ENCODE results near the gene CDR2L.

DNA sequence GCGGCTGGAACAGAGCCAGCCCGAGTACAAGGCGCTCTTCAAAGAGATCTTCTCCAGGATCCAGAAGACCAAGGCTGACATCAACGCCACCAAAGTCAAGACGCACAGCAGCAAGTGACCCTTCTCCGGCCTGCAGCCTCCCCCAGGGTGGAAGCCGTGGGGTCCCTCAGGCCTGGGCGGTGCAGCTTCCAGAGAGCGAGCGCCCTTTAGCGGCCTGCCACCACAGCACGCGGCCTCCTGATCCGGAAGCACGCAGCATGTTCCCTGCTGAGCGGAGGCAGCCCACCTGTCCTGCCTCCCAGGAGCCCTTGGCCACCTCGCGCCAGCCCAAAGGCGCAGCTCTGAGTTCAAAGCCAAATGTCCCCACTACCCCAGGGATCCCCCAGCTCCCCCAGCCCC is 16.5 kb downstream of the CDR2L start:
- no peak for TF ChIP-seq POLR2A (IDR thresholded peaks at IDR 0.05)
- TF ChIP-seq, protein P1, sequence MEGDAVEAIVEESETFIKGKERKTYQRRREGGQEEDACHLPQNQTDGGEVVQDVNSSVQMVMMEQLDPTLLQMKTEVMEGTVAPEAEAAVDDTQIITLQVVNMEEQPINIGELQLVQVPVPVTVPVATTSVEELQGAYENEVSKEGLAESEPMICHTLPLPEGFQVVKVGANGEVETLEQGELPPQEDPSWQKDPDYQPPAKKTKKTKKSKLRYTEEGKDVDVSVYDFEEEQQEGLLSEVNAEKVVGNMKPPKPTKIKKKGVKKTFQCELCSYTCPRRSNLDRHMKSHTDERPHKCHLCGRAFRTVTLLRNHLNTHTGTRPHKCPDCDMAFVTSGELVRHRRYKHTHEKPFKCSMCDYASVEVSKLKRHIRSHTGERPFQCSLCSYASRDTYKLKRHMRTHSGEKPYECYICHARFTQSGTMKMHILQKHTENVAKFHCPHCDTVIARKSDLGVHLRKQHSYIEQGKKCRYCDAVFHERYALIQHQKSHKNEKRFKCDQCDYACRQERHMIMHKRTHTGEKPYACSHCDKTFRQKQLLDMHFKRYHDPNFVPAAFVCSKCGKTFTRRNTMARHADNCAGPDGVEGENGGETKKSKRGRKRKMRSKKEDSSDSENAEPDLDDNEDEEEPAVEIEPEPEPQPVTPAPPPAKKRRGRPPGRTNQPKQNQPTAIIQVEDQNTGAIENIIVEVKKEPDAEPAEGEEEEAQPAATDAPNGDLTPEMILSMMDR (IDR thresholded peaks at IDR 0.05 in 4 of 5, conservative IDR thresholded peaks at IDR 0.05 in 1 of 5): no peak

Data from gastrocnemius medialis (tissue), 4 donors.